HL-60/S4 (cell line): ENCODE results near the gene LYRM1.
"Not testable (repeated sequence)": the region's sequence is repeated elsewhere in the genome, so short reads cannot be mapped to it uniquely, and the experiment has no call there.

Source experiments
- in situ Hi-C: fragments of 300-500 bp; cut with MboI; formaldehyde crosslinking; loops from 2 replicates; pipeline ENCODE4 v1.14.3; 2022; ENCODE audit warnings: low sequenced_read_pairs

The LYRM1 gene

GRCh38 chr16:20971401-20971800 lies 70.8 kb downstream of the LYRM1 start:
- in situ Hi-C loops, result no loop called here

GRCh38 chr16:20973201-20973600 lies 72.6 kb downstream of the LYRM1 start:
- in situ Hi-C loops, result not testable (repeated sequence)
